CD4-positive, alpha-beta T cell treated with Interleukin-2 at 100 ng/mL for 4 hours (primary cell): ENCODE results near the gene JAK2.
"Not testable (repeated sequence)": the region's sequence is repeated elsewhere in the genome, so short reads cannot be mapped to it uniquely, and the experiment has no call there.

Experiments
- DNase-seq: peaks from one replicate; pipeline ENCODE4 v3.0.0-alpha.2; 2020; ENCODE audit warnings: low spot score

The JAK2 gene

GRCh38 chr9:4980086-4980727 is 4.9 kb upstream of the JAK2 start:
- no peak for DNase-seq

DNA sequence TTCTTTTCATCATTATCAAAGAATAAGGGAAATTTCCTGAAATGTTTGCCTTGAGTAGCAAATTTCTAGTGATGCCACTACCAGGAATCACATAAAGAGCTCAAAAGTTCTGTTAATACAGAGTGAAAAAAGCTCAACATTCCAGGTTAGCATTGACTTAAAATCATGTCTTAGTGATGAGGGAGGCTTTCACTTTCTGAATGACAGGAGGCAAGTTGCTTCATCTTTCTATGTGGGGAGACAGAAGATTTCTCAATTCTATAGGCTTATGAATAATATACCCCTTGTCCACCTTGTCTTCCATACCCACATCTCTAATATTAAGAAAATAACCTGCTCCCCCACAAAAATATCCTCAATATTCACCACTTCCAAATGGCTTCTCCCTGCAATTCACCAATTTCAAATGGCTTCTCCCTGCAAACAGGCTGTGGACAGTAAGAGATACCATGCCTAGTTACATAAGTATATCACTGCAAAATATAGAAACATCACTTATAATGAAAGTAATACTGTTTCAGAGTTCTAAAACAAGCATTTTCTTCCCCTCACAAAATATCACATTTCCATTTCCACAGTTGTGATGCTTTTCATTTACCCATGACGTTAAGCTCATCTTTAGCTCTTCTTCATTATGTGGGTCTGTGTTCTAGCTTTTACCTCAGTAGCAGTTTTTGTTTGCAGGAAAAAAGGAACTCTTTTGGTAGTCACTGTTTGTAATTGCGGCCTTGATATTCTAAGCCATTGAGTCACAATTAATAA is 2.2 kb upstream of the JAK2 start:
- DNase-seq = no peak

DNA sequence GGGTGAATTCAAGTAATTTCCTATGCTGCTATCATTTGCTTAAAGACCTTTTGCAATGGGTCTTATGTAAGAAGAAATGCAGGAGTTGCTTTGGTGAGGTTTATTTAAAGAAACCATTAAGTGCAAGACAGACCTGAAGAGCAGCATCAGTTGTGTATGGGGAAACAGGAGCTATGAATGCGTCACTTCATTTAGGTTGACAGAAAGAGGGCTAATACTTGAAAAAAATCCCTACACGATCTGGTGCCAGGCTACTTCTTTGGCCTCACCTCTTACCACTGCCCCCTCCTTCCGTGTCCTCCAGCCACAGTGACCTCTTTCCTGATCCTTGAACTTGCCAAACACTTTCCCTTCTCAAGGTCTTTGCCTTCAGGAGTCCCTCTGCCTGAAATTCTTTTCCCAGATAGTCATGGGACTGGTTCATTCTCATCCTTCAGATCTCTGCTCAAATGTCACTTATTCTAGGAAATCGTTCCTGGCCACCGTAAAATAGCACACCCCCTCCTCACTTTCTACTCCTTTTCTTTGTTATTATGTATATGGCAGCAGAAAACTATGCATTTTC is 1.4 kb upstream of the JAK2 start:
- DNase-seq = no peak

- no peak for DNase-seq
These were observed 876 bp upstream of the JAK2 start for GRCh38 chr9:4984171-4984620.

DNA sequence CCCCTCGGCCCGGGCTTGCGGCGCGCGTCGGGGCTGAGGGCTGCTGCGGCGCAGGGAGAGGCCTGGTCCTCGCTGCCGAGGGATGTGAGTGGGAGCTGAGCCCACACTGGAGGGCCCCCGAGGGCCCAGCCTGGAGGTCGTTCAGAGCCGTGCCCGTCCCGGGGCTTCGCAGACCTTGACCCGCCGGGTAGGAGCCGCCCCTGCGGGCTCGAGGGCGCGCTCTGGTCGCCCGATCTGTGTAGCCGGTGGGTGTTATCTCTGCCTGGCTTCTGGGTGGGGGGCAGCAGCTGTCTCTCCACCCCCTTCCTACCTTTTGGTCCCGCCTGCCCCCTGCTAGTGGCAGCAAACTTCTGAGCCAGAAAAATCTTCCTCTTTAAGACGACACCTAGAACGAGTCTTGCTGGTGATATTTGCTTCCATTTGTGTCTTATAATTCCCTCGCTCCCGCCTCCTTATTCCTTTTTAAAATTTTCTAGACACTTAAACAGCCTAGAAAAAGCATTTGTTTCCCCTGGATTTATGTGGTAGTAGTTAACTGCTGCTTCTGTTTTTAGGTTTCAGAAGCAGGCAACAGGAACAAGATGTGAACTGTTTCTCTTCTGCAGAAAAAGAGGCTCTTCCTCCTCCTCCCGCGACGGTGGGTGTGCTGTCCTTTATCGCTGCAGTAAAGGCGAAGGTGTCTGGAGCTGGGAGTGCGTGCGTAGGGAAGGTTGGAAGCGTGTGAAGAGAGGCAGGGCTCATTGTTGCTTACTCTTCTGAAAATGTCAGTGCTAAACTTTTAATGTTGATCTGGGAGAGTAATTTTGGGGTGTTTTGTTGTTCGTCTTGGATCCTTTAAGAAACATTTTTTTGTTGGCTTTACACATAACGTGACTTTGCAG is 554 bp downstream of the JAK2 start:
- peak; percentile 25 for DNase-seq

DNA sequence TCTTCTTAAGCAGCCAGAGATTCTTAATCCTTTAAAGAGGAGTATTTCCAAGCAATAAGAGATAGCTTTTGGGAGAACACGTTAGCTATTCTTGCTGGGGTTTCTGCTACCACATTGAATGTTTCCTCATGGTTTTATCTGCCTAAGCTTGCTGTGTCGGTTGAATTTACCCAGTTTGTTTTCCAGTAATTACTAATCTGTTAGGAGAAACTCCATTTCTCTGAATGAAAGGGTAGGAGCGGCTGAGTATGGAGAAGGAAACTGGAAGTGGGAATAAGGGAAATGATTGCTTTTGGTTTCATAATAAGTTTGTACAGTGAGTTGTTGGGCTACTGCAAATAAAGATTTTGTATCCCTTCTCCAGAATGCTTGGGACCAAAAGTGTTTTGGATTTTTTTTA is 1.2 kb downstream of the JAK2 start:
- DNase-seq = no peak

DNA sequence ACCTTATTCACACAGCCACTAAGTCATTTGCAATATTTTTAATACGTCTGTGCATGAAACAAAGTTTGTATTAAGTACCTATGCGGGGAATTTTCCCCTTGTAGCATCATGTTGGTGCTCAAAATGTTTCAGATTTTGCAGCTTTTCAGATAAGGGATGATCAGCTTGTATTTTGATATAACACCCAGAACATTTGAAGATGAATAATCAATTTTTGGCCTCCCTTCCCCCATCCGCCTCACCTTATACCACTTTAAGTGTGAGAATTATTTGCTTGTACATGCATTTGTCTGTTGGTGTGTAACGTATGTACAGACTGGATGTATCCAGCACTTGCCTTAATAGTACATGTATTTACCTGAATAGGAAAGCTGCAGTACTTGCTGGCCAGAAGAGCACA is 1.7 kb downstream of the JAK2 start:
- DNase-seq = no peak

- DNase-seq = peak; percentile 75
These were observed 2.9 kb downstream of the JAK2 start for GRCh38 chr9:4987961-4988421.

DNA sequence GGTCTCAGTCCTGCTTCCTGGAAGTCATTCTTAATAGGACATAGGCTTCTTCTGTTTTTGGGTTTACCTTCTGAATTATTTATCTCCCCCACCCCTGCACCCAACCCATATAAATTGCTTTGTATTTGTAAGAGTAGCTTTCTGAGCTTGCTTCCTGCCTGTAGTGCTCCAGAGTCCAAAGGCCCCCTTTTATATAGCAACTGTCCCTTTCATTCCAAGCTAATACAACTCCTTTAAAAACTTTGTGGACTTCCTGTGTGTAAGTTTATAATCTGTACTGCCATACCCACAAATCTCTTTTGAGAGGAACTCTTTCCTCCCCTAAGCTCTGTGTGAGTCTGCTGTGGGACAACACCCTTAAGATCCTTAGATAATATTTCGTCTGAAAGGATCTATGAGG is 7.8 kb downstream of the JAK2 start:
- no peak for DNase-seq

GRCh38 chr9:4994166-4994890 is 9.3 kb downstream of the JAK2 start:
- DNase-seq = no peak

DNA sequence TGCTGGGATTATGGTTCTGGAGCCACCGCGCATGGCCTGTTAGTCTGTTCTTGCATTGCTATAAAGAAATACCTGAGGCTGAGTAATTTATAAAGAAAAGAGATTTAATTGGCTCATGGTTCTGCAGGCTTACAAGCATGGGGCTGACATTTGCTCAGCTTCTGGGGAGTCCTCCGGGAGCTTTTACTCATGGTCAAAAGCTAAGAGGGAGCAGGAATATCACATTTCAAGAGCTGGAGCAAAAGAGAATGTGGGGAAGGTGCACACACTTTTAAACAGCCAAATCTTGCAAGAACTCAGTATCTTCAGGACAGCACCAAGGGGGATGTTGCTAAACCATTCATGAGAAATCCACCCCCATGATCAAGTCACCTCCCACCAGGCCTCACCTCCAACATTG is 12.1 kb downstream of the JAK2 start:
- no peak for DNase-seq

GRCh38 chr9:4997631-4998030 is 12.6 kb downstream of the JAK2 start:
- DNase-seq = no peak

- no peak for DNase-seq
These were observed 17.7 kb downstream of the JAK2 start for GRCh38 chr9:5002811-5003210.

- DNase-seq = no peak
These were observed 19.4 kb downstream of the JAK2 start for GRCh38 chr9:5004481-5004880.

DNA sequence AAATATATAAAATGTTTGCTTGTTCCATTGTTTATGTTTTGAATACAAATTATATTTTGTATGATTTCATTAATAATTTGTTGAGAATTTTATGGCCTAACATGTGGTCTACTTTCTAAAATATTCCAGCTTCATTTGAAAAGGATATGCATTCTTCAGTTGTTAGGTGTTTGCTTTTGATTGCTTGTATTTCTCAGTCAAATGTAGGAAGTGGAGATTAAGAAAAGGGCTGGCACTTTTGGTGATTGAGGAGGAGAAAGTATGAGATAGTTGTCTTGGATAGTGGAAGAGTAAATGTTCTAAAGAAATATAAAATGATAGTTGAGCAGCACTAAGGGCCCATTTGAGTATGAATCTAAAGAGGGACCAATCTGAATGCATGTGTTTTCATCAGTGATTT is 23.1 kb downstream of the JAK2 start:
- no peak for DNase-seq

GRCh38 chr9:5013374-5013773 is 28.3 kb downstream of the JAK2 start:
- DNase-seq = no peak

DNA sequence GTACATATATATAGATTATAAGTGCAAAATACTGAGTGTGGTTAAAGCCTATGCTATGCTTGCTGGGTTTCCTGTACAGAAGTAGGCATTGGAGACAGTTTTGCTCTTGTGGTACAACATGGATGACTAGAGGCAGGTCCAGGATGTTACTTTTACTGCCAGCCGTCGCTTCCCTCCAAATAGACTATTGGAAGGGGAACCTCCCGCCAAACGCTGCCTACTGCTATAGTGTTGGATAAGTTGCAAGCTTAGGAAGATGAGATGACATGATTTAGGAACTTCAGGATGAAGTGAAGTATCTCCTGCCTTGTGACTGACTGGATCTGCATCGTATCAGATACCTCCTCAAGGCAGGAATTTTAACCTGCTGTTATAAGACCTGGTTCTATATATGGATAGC is 30.9 kb downstream of the JAK2 start:
- no peak for DNase-seq

DNA sequence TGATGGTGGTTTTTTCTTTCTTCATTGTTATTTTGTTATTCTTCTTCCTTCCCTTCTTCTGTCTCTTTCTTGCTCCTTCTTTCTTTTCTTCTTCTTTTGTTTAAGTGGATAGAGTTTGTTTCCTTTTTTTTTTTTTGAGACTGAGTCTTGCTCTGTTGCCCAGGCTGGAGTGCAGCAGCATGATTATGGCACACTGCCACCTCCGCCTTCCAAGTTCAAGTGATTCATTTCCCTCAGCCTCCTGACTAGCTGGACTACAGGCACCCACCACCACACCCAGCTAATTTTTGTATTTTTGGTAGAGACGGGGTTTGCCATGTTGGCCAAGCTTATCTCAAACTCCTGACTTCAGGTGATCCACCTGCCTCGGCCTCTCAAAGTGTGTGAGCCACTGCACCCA is 40.3 kb downstream of the JAK2 start:
- no peak for DNase-seq

DNA sequence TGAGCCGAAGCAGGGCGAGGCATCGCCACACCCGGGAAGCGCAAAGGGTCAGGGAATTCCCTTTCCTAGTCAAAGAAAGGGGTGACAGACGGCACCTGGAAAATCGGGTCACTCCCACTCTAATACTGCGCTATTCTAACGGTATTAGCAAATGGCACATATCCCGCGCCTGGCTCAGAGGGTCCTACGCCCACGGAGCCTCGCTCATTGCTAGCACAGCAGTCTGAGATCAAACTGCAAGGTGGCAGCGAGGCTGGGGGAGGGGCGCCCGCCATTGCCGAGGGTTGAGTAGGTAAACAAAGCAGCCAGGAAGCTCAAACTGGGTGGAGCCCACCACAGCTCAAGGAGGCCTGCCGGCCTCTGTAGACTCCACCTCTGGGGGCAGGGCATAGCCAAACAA is 46.9 kb downstream of the JAK2 start:
- not testable (repeated sequence) for DNase-seq

GRCh38 chr9:5040730-5041389 is 55.8 kb downstream of the JAK2 start:
- no peak for DNase-seq
